SH-SY5Y (cell line): ENCODE results near the gene CACNA2D1.

Experiments
- GATA2 ChIP-seq: IDR thresholded peaks from 2 replicates; pipeline ENCODE4 v1.6.1; 2011; ENCODE audit warnings: mild to moderate bottlenecking, low read depth, low read length
- GATA3 ChIP-seq: IDR thresholded peaks from 2 replicates; pipeline ENCODE4 v1.6.1; 2011; ENCODE audit warnings: low read depth, mild to moderate bottlenecking, low read length, moderate library complexity

Gene CACNA2D1

GRCh38 chr7:82444220-82444909 lies 788 bp upstream of the CACNA2D1 start:
- TF ChIP-seq GATA3 = no peak
- TF ChIP-seq GATA2 = no peak

- TF ChIP-seq GATA3 = no peak
- no peak; the same call in 1 of the 2 replicates for TF ChIP-seq GATA2
Measured at GRCh38 chr7:82443036-82443546, 486 bp downstream of the CACNA2D1 start.

GRCh38 chr7:82442492-82443035 lies 1.0 kb downstream of the CACNA2D1 start:
- no peak for TF ChIP-seq GATA2
- no peak for TF ChIP-seq GATA3

GRCh38 chr7:82441669-82442478 lies 1.7 kb downstream of the CACNA2D1 start:
- TF ChIP-seq GATA2 = no peak

- TF ChIP-seq GATA2 (no peak), GATA3 (no peak)
Measured at GRCh38 chr7:82438521-82438920, 5.1 kb downstream of the CACNA2D1 start.

GRCh38 chr7:82435769-82436168 lies 7.8 kb downstream of the CACNA2D1 start:
- TF ChIP-seq GATA3 (no peak), GATA2 (no peak)

- no peak for TF ChIP-seq GATA2
- TF ChIP-seq GATA3 = no peak
Measured at GRCh38 chr7:82434275-82435022, 9.1 kb downstream of the CACNA2D1 start.

- TF ChIP-seq GATA3 = no peak
Measured at GRCh38 chr7:82433507-82433906, 10.1 kb downstream of the CACNA2D1 start.

- TF ChIP-seq GATA3 = no peak
- TF ChIP-seq GATA2 = no peak
Measured at GRCh38 chr7:82430500-82431465, 12.8 kb downstream of the CACNA2D1 start.

GRCh38 chr7:82429408-82429807 lies 14.2 kb downstream of the CACNA2D1 start:
- TF ChIP-seq GATA2 = no peak
- no peak for TF ChIP-seq GATA3

GRCh38 chr7:82428186-82428961 lies 15.2 kb downstream of the CACNA2D1 start:
- no peak for TF ChIP-seq GATA2
- TF ChIP-seq GATA3 = no peak; the same call in 1 of the 2 replicates

- TF ChIP-seq GATA3 (no peak), GATA2 (no peak)
Measured at GRCh38 chr7:82423446-82423845, 20.1 kb downstream of the CACNA2D1 start.

- peak; percentile 87 for TF ChIP-seq GATA2
- TF ChIP-seq GATA3 = no peak
Measured at GRCh38 chr7:82419200-82419599, 24.4 kb downstream of the CACNA2D1 start.
